HEK293 (cell line): Measurements from ENCODE around the gene BCS1L.

Source experiments
- CTCF ChIA-PET: fragments of 350-600 bp; formaldehyde crosslinking; extraction: SDS; loops from one replicate; lab custom pipeline; 2021; ENCODE audit warnings: antibody characterized with exemption; lab: Yijun Ruan, JAX
- POLR2A ChIA-PET: fragments of 300-600 bp; formaldehyde crosslinking; extraction: SDS; loops from one replicate; lab custom pipeline; 2020; ENCODE audit warnings: antibody characterized with exemption, inconsistent platforms; lab: Yijun Ruan, JAX
- H3K27ac ChIP-seq: fragments of 200-500 bp; sonication (Bioruptor generic); 2 replicates; pipeline ENCODE4 v1.5.1; 2014; ENCODE audit warnings: low read depth, low read length, control low read depth, inconsistent platforms; ENCODE audit errors: extremely low read depth
- H3K36me3 ChIP-seq, 2 experiments: fragments of 200-500 bp in 1 of 2; sonication (Bioruptor generic) in 1 of 2; 1 replicate in 1 of 2; 2 replicates in 1 of 2; pipeline ENCODE4 v1.5.1; 2014 to 2017; ENCODE audit warnings: inconsistent platforms in 2 of 2, low read length in 2 of 2; ENCODE audit not compliant: control insufficient read depth in 2 of 2, insufficient read depth in 1 of 2
- H3K4me1 ChIP-seq: fragments of 200-500 bp; sonication (Bioruptor generic); 2 replicates; pipeline ENCODE4 v1.5.1; 2014; ENCODE audit warnings: mild to moderate bottlenecking, low read length, inconsistent platforms; ENCODE audit not compliant: control insufficient read depth, insufficient read depth
- H3K4me3 ChIP-seq: 2 replicates; pipeline ENCODE4 v1.5.1; 2011; ENCODE audit warnings: low read depth, mild to moderate bottlenecking, control low read depth, low read length, moderate library complexity
- H3K9me3 ChIP-seq: fragments of 200-500 bp; sonication (Bioruptor generic); 2 replicates; pipeline ENCODE4 v1.5.1; 2014; ENCODE audit warnings: low read depth, low read length, inconsistent platforms; ENCODE audit not compliant: control insufficient read depth, insufficient read depth
- PRDM4 ChIP-seq: fragments of 450-650 bp; formaldehyde crosslinking; IDR thresholded peaks from 2 replicates; pipeline ENCODE4 v1.5.1; 2017; ENCODE audit warnings: missing biosample characterization, missing genetic modification characterization
- SCRT1 ChIP-seq: fragments of 450-650 bp; formaldehyde crosslinking; IDR thresholded peaks from 2 replicates; pipeline ENCODE4 v1.5.1; 2016; ENCODE audit warnings: missing biosample characterization, missing genetic modification characterization, borderline replicate concordance
- YY1 ChIP-seq: fragments of 450-650 bp; formaldehyde crosslinking; IDR thresholded peaks from 2 replicates; pipeline ENCODE4 v1.5.1; 2018; ENCODE audit warnings: missing biosample characterization, missing genetic modification characterization
- ZNF112 ChIP-seq: fragments of 450-650 bp; formaldehyde crosslinking; IDR thresholded peaks from 2 replicates; pipeline ENCODE4 v1.5.0; 2017; ENCODE audit warnings: missing biosample characterization, missing genetic modification characterization
- ZNF18 ChIP-seq: fragments of 450-650 bp; formaldehyde crosslinking; IDR thresholded peaks from 2 replicates; pipeline ENCODE4 v1.5.1; 2016; ENCODE audit warnings: missing biosample characterization, missing genetic modification characterization
- ZNF214 ChIP-seq: fragments of 450-650 bp; formaldehyde crosslinking; IDR thresholded peaks from 2 replicates; pipeline ENCODE4 v1.5.1; 2017; ENCODE audit warnings: missing biosample characterization, mild to moderate bottlenecking, missing genetic modification characterization, borderline replicate concordance
- ZNF266 ChIP-seq: fragments of 450-650 bp; formaldehyde crosslinking; IDR thresholded peaks from 2 replicates; pipeline ENCODE4 v1.5.1; 2016; ENCODE audit warnings: missing biosample characterization, missing genetic modification characterization, low read depth
- ZNF394 ChIP-seq: fragments of 450-650 bp; formaldehyde crosslinking; IDR thresholded peaks from 2 replicates; pipeline ENCODE4 v1.5.1; 2016; ENCODE audit warnings: missing biosample characterization, missing genetic modification characterization, mild to moderate bottlenecking, moderate library complexity, borderline replicate concordance
- ZNF404 ChIP-seq: fragments of 450-650 bp; formaldehyde crosslinking; IDR thresholded peaks from 2 replicates; pipeline ENCODE4 v1.5.1; 2017; ENCODE audit warnings: missing biosample characterization, missing genetic modification characterization
- ZNF585B ChIP-seq: fragments of 450-650 bp; formaldehyde crosslinking; IDR thresholded peaks from 2 replicates; pipeline ENCODE4 v1.5.1; 2016; ENCODE audit warnings: missing biosample characterization, missing genetic modification characterization
- ZNF704 ChIP-seq: fragments of 450-650 bp; formaldehyde crosslinking; IDR thresholded peaks from 2 replicates; pipeline ENCODE4 v1.5.1; 2016; ENCODE audit warnings: missing biosample characterization, missing genetic modification characterization
- ZNF768 ChIP-seq: fragments of 450-650 bp; formaldehyde crosslinking; IDR thresholded peaks from 2 replicates; pipeline ENCODE4 v1.5.1; 2018; ENCODE audit warnings: missing biosample characterization, mild to moderate bottlenecking, missing genetic modification characterization
- ZSCAN30 ChIP-seq: fragments of 450-650 bp; IDR thresholded peaks from 2 replicates; pipeline ENCODE4 v1.5.1; 2018; ENCODE audit warnings: missing biosample characterization, mild to moderate bottlenecking, missing genetic modification characterization, moderate library complexity
- TF ChIP-seq, protein P1 (sequence below): fragments of 450-650 bp; formaldehyde crosslinking; IDR thresholded peaks from 2 replicates; pipeline ENCODE4 v1.5.1; 2016; ENCODE audit warnings: missing biosample characterization, missing genetic modification characterization

The BCS1L gene

GRCh38 chr2:218621007-218621406, 38.5 kb upstream of the BCS1L start:
- CTCF ChIA-PET, result no interaction called here
- H3K9me3 ChIP-seq, result no peaks in the 10 kb centered on the region
- H3K4me1 ChIP-seq, result no peaks in the 10 kb centered on the region
- POLR2A ChIA-PET, result no interaction called here
- H3K4me3 ChIP-seq, result no peak overlapping the region
- no peak overlapping the region for H3K27ac ChIP-seq
- no peaks in the 10 kb centered on the region for H3K36me3 ChIP-seq
- TF ChIP-seq SCRT1 (tag by site-specific recombination) (0 out of 2 replicates have a peak, but pooled peaks have one; percentile 12), YY1 (tag by site-specific recombination) (no peak), PRDM4 (tag by site-specific recombination) (no peak)

DNA sequence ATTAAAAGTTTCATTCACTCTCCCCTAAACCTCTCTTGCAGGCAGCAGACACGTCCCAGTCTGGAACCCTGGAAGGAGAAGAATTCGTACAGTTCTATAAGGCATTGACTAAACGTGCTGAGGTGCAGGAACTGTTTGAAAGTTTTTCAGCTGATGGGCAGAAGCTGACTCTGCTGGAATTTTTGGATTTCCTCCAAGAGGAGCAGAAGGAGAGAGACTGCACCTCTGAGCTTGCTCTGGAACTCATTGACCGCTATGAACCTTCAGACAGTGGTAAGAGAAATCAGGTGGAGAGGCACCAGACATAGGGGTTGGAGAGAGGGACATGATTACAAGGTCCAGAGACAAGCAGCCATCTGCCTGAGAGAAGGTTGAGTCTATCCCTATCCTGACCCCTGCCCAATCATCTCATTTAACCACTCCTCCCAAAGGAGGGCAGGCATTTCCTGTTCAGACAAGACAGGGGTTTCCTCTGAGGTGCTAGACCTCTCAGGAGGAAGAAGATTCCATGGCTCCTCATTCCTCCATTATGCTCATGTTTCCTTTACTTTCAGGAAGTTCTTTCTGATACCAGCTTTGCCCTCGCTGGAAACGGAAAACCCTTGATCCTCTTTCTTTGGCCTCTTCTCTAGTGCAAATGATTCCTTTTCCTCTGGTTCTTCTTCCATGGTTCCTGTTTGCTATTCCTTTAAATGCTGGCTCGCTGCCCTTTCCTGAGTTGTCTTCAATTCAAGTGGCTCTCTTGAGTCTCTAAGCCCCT, 36.7 kb upstream of the BCS1L start:
- no peak for TF ChIP-seq ZNF18 (tag by site-specific recombination)
- no peak for TF ChIP-seq SCRT1 (tag by site-specific recombination)
- TF ChIP-seq ZSCAN30 (tag by site-specific recombination), result no peak
- TF ChIP-seq ZNF585B, result no peak
- TF ChIP-seq, protein P1, sequence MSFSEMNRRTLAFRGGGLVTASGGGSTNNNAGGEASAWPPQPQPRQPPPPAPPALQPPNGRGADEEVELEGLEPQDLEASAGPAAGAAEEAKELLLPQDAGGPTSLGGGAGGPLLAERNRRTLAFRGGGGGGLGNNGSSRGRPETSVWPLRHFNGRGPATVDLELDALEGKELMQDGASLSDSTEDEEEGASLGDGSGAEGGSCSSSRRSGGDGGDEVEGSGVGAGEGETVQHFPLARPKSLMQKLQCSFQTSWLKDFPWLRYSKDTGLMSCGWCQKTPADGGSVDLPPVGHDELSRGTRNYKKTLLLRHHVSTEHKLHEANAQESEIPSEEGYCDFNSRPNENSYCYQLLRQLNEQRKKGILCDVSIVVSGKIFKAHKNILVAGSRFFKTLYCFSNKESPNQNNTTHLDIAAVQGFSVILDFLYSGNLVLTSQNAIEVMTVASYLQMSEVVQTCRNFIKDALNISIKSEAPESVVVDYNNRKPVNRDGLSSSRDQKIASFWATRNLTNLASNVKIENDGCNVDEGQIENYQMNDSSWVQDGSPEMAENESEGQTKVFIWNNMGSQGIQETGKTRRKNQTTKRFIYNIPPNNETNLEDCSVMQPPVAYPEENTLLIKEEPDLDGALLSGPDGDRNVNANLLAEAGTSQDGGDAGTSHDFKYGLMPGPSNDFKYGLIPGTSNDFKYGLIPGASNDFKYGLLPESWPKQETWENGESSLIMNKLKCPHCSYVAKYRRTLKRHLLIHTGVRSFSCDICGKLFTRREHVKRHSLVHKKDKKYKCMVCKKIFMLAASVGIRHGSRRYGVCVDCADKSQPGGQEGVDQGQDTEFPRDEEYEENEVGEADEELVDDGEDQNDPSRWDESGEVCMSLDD (tag by site-specific recombination), result no peak
- TF ChIP-seq ZNF704 (tag by site-specific recombination), result no peak
- no peak for TF ChIP-seq ZNF266 (tag by site-specific recombination)
- TF ChIP-seq ZNF214 (tag by site-specific recombination), result no peak
- no peak for TF ChIP-seq ZNF404 (tag by site-specific recombination)
- no peak for TF ChIP-seq ZNF394 (tag by site-specific recombination)
- no peak for TF ChIP-seq ZNF768 (tag by site-specific recombination)
- no peak for TF ChIP-seq ZNF112
- TF ChIP-seq, all 188 proteins: peak for 0
- no peaks in the 10 kb centered on the region for H3K9me3 ChIP-seq
- H3K27ac ChIP-seq, result no peak overlapping the region
- CTCF ChIA-PET, result interaction anchor here (0.5 to 0.7 kb wide), 2 partner anchors 16 to 49 kb away, joined by 3 read pairs; no protein-coding TSS in a partner anchor
- no peaks in the 10 kb centered on the region for H3K36me3 ChIP-seq
- no peaks in the 10 kb centered on the region for H3K4me1 ChIP-seq
- POLR2A ChIA-PET, result interaction anchor here (0.7 kb wide), 1 partner anchor 221 kb away, joined by 3 read pairs; no protein-coding TSS in a partner anchor
- H3K4me3 ChIP-seq, result no peak overlapping the region
